IPS-15b (cell line): ENCODE measurements around the gene TRPM7.
"Not testable (repeated sequence)": the region's sequence is repeated elsewhere in the genome, so short reads cannot be mapped to it uniquely, and the experiment has no call there.

Source experiments
- H3K27me3 ChIP-seq: one replicate; pipeline ENCODE4 v1.6.1; 2013; ENCODE audit warnings: low read length; ENCODE audit not compliant: control insufficient read depth, insufficient read depth
- H3K36me3 ChIP-seq: one replicate; pipeline ENCODE4 v1.6.1; 2013; ENCODE audit warnings: low read length; ENCODE audit not compliant: control insufficient read depth, insufficient read depth
- H3K4me1 ChIP-seq: one replicate; pipeline ENCODE4 v1.6.1; 2013; ENCODE audit warnings: mild to moderate bottlenecking, low read length; ENCODE audit not compliant: control insufficient read depth, insufficient read depth
- H3K4me3 ChIP-seq: one replicate; pipeline ENCODE4 v1.5.1; 2013; ENCODE audit warnings: low read depth, low read length
- H3K9ac ChIP-seq: one replicate; pipeline ENCODE4 v1.6.1; 2013; ENCODE audit warnings: low read depth, mild to moderate bottlenecking, low read length
- H3K9me3 ChIP-seq: one replicate; pipeline ENCODE4 v1.6.1; 2013; ENCODE audit warnings: mild to moderate bottlenecking, low read length; ENCODE audit not compliant: control insufficient read depth, insufficient read depth

The TRPM7 gene

GRCh38 chr15:50652671-50653070, 33.9 kb downstream of the TRPM7 start:
- H3K9ac ChIP-seq, result no peak overlapping the region
- H3K4me3 ChIP-seq, result no peak overlapping the region
- no peaks in the 10 kb centered on the region for H3K4me1 ChIP-seq
- H3K9me3 ChIP-seq, result no peaks in the 10 kb centered on the region
- H3K27me3 ChIP-seq, result no peaks in the 10 kb centered on the region
- H3K36me3 ChIP-seq, result peaks cover 8% of the 10 kb centered on the region

- Histone ChIP-seq H3K27me3 (no peaks in the 10 kb centered on the region), H3K36me3 (peaks cover 9% of the 10 kb centered on the region), H3K9ac (no peak overlapping the region), H3K4me1 (no peaks in the 10 kb centered on the region), H3K9me3 (no peaks in the 10 kb centered on the region), H3K4me3 (no peak overlapping the region)
These were observed 45.3 kb downstream of the TRPM7 start for GRCh38 chr15:50641318-50641717.

- no peaks in the 10 kb centered on the region for H3K9me3 ChIP-seq
- H3K36me3 ChIP-seq, result peaks cover 8% of the 10 kb centered on the region
- no peak overlapping the region for H3K4me3 ChIP-seq
- no peaks in the 10 kb centered on the region for H3K4me1 ChIP-seq
- H3K27me3 ChIP-seq, result no peaks in the 10 kb centered on the region
- no peak overlapping the region for H3K9ac ChIP-seq
These were observed 50.5 kb downstream of the TRPM7 start for GRCh38 chr15:50636146-50636545.

- no peaks in the 10 kb centered on the region for H3K27me3 ChIP-seq
- no peak overlapping the region for H3K9ac ChIP-seq
- H3K4me3 ChIP-seq, result no peak overlapping the region
- H3K36me3 ChIP-seq, result peaks cover 8% of the 10 kb centered on the region
- H3K9me3 ChIP-seq, result no peaks in the 10 kb centered on the region
- H3K4me1 ChIP-seq, result no peaks in the 10 kb centered on the region
These were observed 52.9 kb downstream of the TRPM7 start for GRCh38 chr15:50633653-50634052.

- Histone ChIP-seq H3K27me3 (no peaks in the 10 kb centered on the region), H3K9me3 (no peaks in the 10 kb centered on the region), H3K4me1 (no peaks in the 10 kb centered on the region), H3K9ac (no peak overlapping the region), H3K36me3 (no peaks in the 10 kb centered on the region), H3K4me3 (no peak overlapping the region)
These were observed 58.2 kb downstream of the TRPM7 start for GRCh38 chr15:50628421-50628820.

- no peaks in the 10 kb centered on the region for H3K27me3 ChIP-seq
- H3K4me3 ChIP-seq, result no peak overlapping the region
- H3K9ac ChIP-seq, result no peak overlapping the region
- H3K4me1 ChIP-seq, result no peaks in the 10 kb centered on the region
- H3K9me3 ChIP-seq, result no peaks in the 10 kb centered on the region
- no peaks in the 10 kb centered on the region for H3K36me3 ChIP-seq
These were observed 59.1 kb downstream of the TRPM7 start for GRCh38 chr15:50627351-50628055.

GRCh38 chr15:50624616-50625168, 61.9 kb downstream of the TRPM7 start:
- Histone ChIP-seq H3K9me3 (no peaks in the 10 kb centered on the region), H3K4me3 (no peak overlapping the region), H3K27me3 (no peaks in the 10 kb centered on the region), H3K9ac (no peak overlapping the region), H3K4me1 (no peaks in the 10 kb centered on the region), H3K36me3 (no peaks in the 10 kb centered on the region)

- not testable (repeated sequence) for H3K27me3 ChIP-seq, H3K4me3 ChIP-seq, H3K9ac ChIP-seq, H3K9me3 ChIP-seq, H3K4me1 ChIP-seq, H3K36me3 ChIP-seq
These were observed 64.1 kb downstream of the TRPM7 start for GRCh38 chr15:50622361-50622943.

- H3K4me1 ChIP-seq, H3K27me3 ChIP-seq, H3K9ac ChIP-seq, H3K4me3 ChIP-seq, H3K9me3 ChIP-seq, H3K36me3 ChIP-seq: not testable (repeated sequence)
These were observed 69.6 kb downstream of the TRPM7 start for GRCh38 chr15:50616960-50617359.

GRCh38 chr15:50616554-50616953, 70.0 kb downstream of the TRPM7 start:
- H3K36me3 ChIP-seq, H3K9me3 ChIP-seq: not testable (repeated sequence)

GRCh38 chr15:50613600-50613999, 73.0 kb downstream of the TRPM7 start:
- Histone ChIP-seq H3K9ac (no peak overlapping the region), H3K36me3 (peaks cover 3% of the 10 kb centered on the region), H3K4me3 (no peak overlapping the region), H3K9me3 (no peaks in the 10 kb centered on the region), H3K27me3 (no peaks in the 10 kb centered on the region), H3K4me1 (no peaks in the 10 kb centered on the region)

More at GRCh38 chr15:50616554-50616953, 70.0 kb downstream of the TRPM7 start:
- H3K4me1 ChIP-seq, H3K4me3 ChIP-seq, H3K27me3 ChIP-seq, H3K9ac ChIP-seq: not testable (repeated sequence)

GRCh38 chr15:50607129-50607528, 79.5 kb downstream of the TRPM7 start:
- Histone ChIP-seq H3K9ac (no peak overlapping the region), H3K4me1 (no peaks in the 10 kb centered on the region), H3K36me3 (peaks cover 3% of the 10 kb centered on the region), H3K4me3 (no peak overlapping the region), H3K27me3 (no peaks in the 10 kb centered on the region), H3K9me3 (no peaks in the 10 kb centered on the region)
